NB4 (cell line): ENCODE data around the gene DCHS2.

ENCODE experiments used
- DNase-seq: peaks from one replicate; pipeline ENCODE4 v3.0.0; 2010; ENCODE audit warnings: low read depth
- H3K4me3 ChIP-seq: one replicate; pipeline ENCODE4 v1.5.1; 2011; ENCODE audit warnings: mild to moderate bottlenecking, low read depth, low read length, moderate library complexity
- CTCF ChIP-seq: IDR thresholded peaks from one replicate; pipeline ENCODE4 v1.5.1; 2012; ENCODE audit warnings: low read depth, low read length
- MAX ChIP-seq: IDR thresholded peaks from 2 replicates; pipeline ENCODE4 v1.6.1; 2011; ENCODE audit warnings: low read depth, low read length
- MYC ChIP-seq: IDR thresholded peaks from 2 replicates; pipeline ENCODE4 v1.6.1; 2011; ENCODE audit warnings: low read depth, low read length
- POLR2A ChIP-seq: IDR thresholded peaks from 2 replicates; pipeline ENCODE4 v1.6.1; 2011; ENCODE audit warnings: mild to moderate bottlenecking; ENCODE audit not compliant: insufficient read length; ENCODE audit errors: extremely low read depth

Gene DCHS2

GRCh38 chr4:154475820-154476219 is 15.8 kb downstream of the DCHS2 start:
- H3K4me3 ChIP-seq: no peak overlapping the region
- no peak for TF ChIP-seq MYC
- DNase-seq: no peak

GRCh38 chr4:154473497-154473896 is 18.1 kb downstream of the DCHS2 start:
- DNase-seq: no peak
- no peak overlapping the region for H3K4me3 ChIP-seq
- no peak for TF ChIP-seq MAX
- no peak for TF ChIP-seq POLR2A
- no peak for TF ChIP-seq CTCF
- TF ChIP-seq MYC: no peak

GRCh38 chr4:154472858-154473257 is 18.7 kb downstream of the DCHS2 start:
- DNase-seq: no peak
- TF ChIP-seq MYC: no peak
- TF ChIP-seq CTCF: no peak
- no peak for TF ChIP-seq MAX
- no peak for TF ChIP-seq POLR2A
- H3K4me3 ChIP-seq: no peak overlapping the region

GRCh38 chr4:154471526-154472331 is 19.9 kb downstream of the DCHS2 start:
- no peak for DNase-seq
- TF ChIP-seq MAX (no peak), CTCF (no peak)
- no peak overlapping the region for H3K4me3 ChIP-seq

GRCh38 chr4:154471032-154471431 is 20.6 kb downstream of the DCHS2 start:
- no peak overlapping the region for H3K4me3 ChIP-seq
- DNase-seq: no peak
- no peak for TF ChIP-seq POLR2A
- no peak for TF ChIP-seq MAX
- no peak for TF ChIP-seq CTCF
- no peak for TF ChIP-seq MYC

- TF ChIP-seq CTCF (no peak), MYC (no peak), MAX (no peak), POLR2A (no peak)
- no peak overlapping the region for H3K4me3 ChIP-seq
- DNase-seq: no peak
These were observed 23.7 kb downstream of the DCHS2 start for GRCh38 chr4:154467886-154468285.
